Measurements from ENCODE around the gene TBXT.

Gene TBXT

GRCh38 chr6:166167801-166168615 lies at the start of gene TBXT:
Gene TBXT, minus strand, starts transcription at chr6:166167851. Its CDS starts 260 bp downstream, at chr6:166167591.
- no peak for TF ChIP-seq CTCF (IDR thresholded peaks at IDR 0.05; ENCODE audit: low read length, missing control alignments)
- DNase-seq (ENCODE audit: low read depth) = no peak
- H3K4me3 ChIP-seq (replicated peaks; ENCODE audit: low read depth, low read length) = no peak within 1 kb of the TSS

- no peak overlapping the region for H3K4me3 ChIP-seq (replicated peaks; ENCODE audit: low read depth, low read length)
- no peak for DNase-seq (ENCODE audit: low read depth)
- no peak for TF ChIP-seq CTCF (IDR thresholded peaks at IDR 0.05; ENCODE audit: low read length, missing control alignments)
Observed at GRCh38 chr6:166207284-166207561, 39.6 kb upstream of the TBXT start.

GRCh38 chr6:166206510-166207283 lies 39.0 kb upstream of the TBXT start:
- TF ChIP-seq CTCF (IDR thresholded peaks at IDR 0.05; ENCODE audit: low read length, missing control alignments) = no peak
- H3K4me3 ChIP-seq (replicated peaks; ENCODE audit: low read depth, low read length) = no peak overlapping the region
- DNase-seq (ENCODE audit: low read depth) = peak; percentile 34

- no peak for DNase-seq (ENCODE audit: low read depth)
- TF ChIP-seq CTCF (IDR thresholded peaks at IDR 0.05; ENCODE audit: low read length, missing control alignments) = no peak
- H3K4me3 ChIP-seq (replicated peaks; ENCODE audit: low read depth, low read length) = no peak overlapping the region
Observed at GRCh38 chr6:166206066-166206465, 38.4 kb upstream of the TBXT start.

GRCh38 chr6:166204852-166205650 lies 37.4 kb upstream of the TBXT start:
- no peak for TF ChIP-seq CTCF (IDR thresholded peaks at IDR 0.05; ENCODE audit: low read length, missing control alignments)
- no peak for DNase-seq (ENCODE audit: low read depth)
- H3K4me3 ChIP-seq (replicated peaks; ENCODE audit: low read depth, low read length) = no peak overlapping the region

- TF ChIP-seq CTCF (IDR thresholded peaks at IDR 0.05; ENCODE audit: low read length, missing control alignments) = no peak
- no peak overlapping the region for H3K4me3 ChIP-seq (replicated peaks; ENCODE audit: low read depth, low read length)
- DNase-seq (ENCODE audit: low read depth) = no peak
Observed at GRCh38 chr6:166203641-166204222, 36.1 kb upstream of the TBXT start.

Data from fibroblast of pulmonary artery (primary cell).